Testis (tissue), 3 donors: ENCODE data around the gene ZBTB21. TPM values are rescaled to one million over a fixed set of nuclear protein-coding genes. Genes with fewer than 3 reads are reported as not detected.

Source experiments
- DNase-seq: peaks from one replicate; pipeline ENCODE4 v3.0.0-alpha.2; 2019
- H3K27ac ChIP-seq, 2 donors: fragments of 200-600 bp; sonication (generic); one replicate each; pipeline ENCODE4 v1.5.1; 2019
- H3K27me3 ChIP-seq: fragments of 200-600 bp; sonication (generic); one replicate; pipeline ENCODE4 v1.5.1; 2019
- H3K36me3 ChIP-seq: fragments of 200-600 bp; sonication (generic); one replicate; pipeline ENCODE4 v1.5.1; 2017; ENCODE audit warnings: low read depth; ENCODE audit errors: missing control alignments
- H3K4me1 ChIP-seq: fragments of 200-600 bp; sonication (generic); one replicate; pipeline ENCODE4 v1.5.1; 2019
- H3K4me3 ChIP-seq, 2 donors: fragments of 200-600 bp; sonication (generic); one replicate each; pipeline ENCODE4 v1.5.1; 2017 to 2019
- H3K9me3 ChIP-seq: fragments of 200-600 bp; sonication (generic); one replicate; pipeline ENCODE4 v1.5.1; 2017
- POLR2A ChIP-seq: fragments of 450-650 bp; IDR thresholded peaks from one replicate; pipeline ENCODE4 v1.6.1; 2017; ENCODE audit warnings: antibody characterized with exemption, mild to moderate bottlenecking, moderate library complexity
- WGBS, 2 donors: methylation state at CpG; one replicate each; pipeline ENCODE4 v1.1.5; 2018; 5-methylcytosine and 5-hydroxymethylcytosine counted together
- intact Hi-C: fragments of 100-400 bp; cut with DNase I; formaldehyde crosslinking; loops from one replicate; pipeline ENCODE4 v1.15.1; 2023; ENCODE audit warnings: low total_unique reads
- polyA plus RNA-seq: library from polyadenylated mRNA; stranded (reverse); fragments of 350-450 nt; fragmentation: Illumina TruSeq; extraction: RNeasy Lipid Tissue Mini Kit (QIAGEN cat#74804); gene quantifications from one replicate; pipeline ENCODE4 v1.2.3, GENCODE V29; 2014; ENCODE audit warnings: low read depth, low replicate concordance; ENCODE audit not compliant: insufficient read depth
- total RNA-seq, 2 donors: library from RNA; depleted of rRNA; stranded (reverse); fragments of >200 nt; gene quantifications; one replicate each; pipeline ENCODE4 v1.2.3, GENCODE V29; 2016
- TF ChIP-seq, protein P1 (sequence below), 3 experiments: fragments of 450-650 bp in 2 of 3; fragments of 200-600 bp in 1 of 3; sonication (generic) in 1 of 3; IDR thresholded peaks; one replicate each; pipeline ENCODE4 v1.5.1; 2016 to 2019; ENCODE audit warnings: antibody characterized with exemption in 3 of 3, mild to moderate bottlenecking in 2 of 3, moderate library complexity in 1 of 3

Gene ZBTB21
- total and polyA plus RNA-seq, 3 donors from 2014 or later, result 18.1 to 30.9 (median 26.3) TPM

DNA sequence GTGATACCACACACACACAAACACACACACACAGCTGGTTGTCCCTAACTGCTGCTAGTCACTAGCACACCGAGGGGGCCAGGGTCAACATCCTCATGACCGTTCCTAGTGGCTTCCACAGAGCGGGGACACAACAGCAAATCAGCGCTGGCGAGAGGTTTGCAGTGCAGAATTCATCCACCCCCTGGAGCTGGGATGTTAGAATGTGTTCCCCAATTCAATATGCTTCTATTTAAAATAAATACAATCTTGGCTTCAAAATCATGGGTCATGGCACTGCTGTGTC is 40.1 kb downstream of the ZBTB21 start:
- Histone ChIP-seq H3K4me1 (no peaks in the 10 kb centered on the region), H3K9me3 (no peaks in the 10 kb centered on the region), H3K27ac (no peak overlapping the region), H3K27me3 (no peaks in the 10 kb centered on the region), H3K4me3 (no peak overlapping the region), H3K36me3 (no peaks in the 10 kb centered on the region)
- intact Hi-C loops, result no loop called here
- 91 to 92% methylated on average over 5 of the region's 5 CpGs for WGBS, 2 donors
- TF ChIP-seq POLR2A, result no peak
- TF ChIP-seq, protein P1, sequence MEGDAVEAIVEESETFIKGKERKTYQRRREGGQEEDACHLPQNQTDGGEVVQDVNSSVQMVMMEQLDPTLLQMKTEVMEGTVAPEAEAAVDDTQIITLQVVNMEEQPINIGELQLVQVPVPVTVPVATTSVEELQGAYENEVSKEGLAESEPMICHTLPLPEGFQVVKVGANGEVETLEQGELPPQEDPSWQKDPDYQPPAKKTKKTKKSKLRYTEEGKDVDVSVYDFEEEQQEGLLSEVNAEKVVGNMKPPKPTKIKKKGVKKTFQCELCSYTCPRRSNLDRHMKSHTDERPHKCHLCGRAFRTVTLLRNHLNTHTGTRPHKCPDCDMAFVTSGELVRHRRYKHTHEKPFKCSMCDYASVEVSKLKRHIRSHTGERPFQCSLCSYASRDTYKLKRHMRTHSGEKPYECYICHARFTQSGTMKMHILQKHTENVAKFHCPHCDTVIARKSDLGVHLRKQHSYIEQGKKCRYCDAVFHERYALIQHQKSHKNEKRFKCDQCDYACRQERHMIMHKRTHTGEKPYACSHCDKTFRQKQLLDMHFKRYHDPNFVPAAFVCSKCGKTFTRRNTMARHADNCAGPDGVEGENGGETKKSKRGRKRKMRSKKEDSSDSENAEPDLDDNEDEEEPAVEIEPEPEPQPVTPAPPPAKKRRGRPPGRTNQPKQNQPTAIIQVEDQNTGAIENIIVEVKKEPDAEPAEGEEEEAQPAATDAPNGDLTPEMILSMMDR (IDR thresholded peaks at IDR 0.05), result no peak
- DNase-seq, result peak; percentile 7

DNA sequence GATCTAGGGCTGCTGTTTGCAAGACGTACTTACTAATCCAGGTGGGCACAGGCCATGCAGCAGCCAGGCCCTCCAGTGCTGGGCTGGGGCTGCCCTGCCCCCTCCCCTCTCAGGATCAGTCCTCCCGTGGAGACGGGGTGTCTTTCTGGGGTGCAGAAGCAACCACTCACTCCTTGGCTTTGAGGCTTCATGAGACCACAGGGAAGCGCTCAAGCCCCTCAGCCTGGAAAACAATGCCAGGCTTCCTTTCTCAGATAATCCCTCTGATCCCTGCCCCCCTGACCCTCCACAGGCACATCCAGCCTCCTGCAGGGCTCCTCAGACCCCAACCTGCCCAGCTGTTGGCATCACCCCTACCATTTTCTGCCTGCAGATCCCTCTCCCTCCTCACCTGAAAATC is 42.5 kb downstream of the ZBTB21 start:
- no peaks in the 10 kb centered on the region for H3K4me1 ChIP-seq
- TF ChIP-seq, protein P1 (IDR thresholded peaks at IDR 0.05), result no peak
- no peak for TF ChIP-seq POLR2A
- DNase-seq, result peak; percentile 7

DNA sequence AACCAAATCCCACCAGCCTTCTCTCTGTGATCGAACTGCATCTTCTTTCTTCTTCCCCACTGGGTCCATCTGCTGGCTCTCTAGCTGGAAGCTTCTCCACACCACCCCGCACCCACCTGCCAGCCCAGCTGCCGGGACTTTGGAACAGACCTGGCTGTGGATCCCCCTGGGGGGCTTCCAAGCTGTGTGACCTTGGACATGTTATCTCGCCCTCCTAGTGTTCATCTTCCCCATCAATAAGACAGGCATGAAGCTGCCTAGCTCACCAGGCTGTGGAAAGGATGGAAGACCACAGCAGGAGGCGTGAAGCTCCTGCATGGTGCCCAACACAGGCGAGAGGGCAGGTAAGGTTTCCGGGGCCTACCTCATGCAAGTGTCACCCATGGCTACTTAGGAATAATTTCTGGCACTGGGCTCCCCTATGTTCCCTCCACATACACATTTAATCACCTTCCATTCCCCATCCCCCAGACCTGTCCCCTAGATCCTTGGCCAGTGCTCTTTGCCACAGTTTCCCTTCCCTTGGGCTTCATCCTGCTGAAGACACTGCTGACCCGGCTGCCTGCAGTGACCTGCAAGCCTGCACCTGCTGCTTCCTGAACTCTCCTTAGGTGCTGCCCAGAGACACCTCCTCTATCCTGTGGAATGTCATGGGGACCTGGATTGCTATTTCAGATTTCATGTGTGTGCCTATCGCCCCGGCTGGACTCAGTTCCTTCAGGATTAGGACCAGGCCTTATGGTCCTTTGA is 43.1 kb downstream of the ZBTB21 start:
- no peaks in the 10 kb centered on the region for H3K36me3 ChIP-seq
- no peaks in the 10 kb centered on the region for H3K27me3 ChIP-seq
- H3K27ac ChIP-seq, result no peak overlapping the region
- H3K4me3 ChIP-seq, result no peak overlapping the region
- H3K9me3 ChIP-seq, result no peaks in the 10 kb centered on the region
- TF ChIP-seq, protein P1 (IDR thresholded peaks at IDR 0.05), result no peak
- TF ChIP-seq POLR2A, result no peak
- DNase-seq, result peak; percentile 9
- WGBS, 2 donors, result 88 to 90% methylated on average over 8 to 10 of the region's 10 CpGs
- intact Hi-C loops, result no loop called here
- H3K4me1 ChIP-seq, result no peaks in the 10 kb centered on the region

More for the DNA sequence above, 42.5 kb downstream of the ZBTB21 start:
- no peak overlapping the region for H3K27ac ChIP-seq
- H3K4me3 ChIP-seq, result no peak overlapping the region
- intact Hi-C loops, result no loop called here
- 90 to 100% methylated on average over 1 to 4 of the region's 4 CpGs for WGBS, 2 donors
- no peaks in the 10 kb centered on the region for H3K27me3 ChIP-seq
- H3K9me3 ChIP-seq, result no peaks in the 10 kb centered on the region
- H3K36me3 ChIP-seq, result no peaks in the 10 kb centered on the region

DNA sequence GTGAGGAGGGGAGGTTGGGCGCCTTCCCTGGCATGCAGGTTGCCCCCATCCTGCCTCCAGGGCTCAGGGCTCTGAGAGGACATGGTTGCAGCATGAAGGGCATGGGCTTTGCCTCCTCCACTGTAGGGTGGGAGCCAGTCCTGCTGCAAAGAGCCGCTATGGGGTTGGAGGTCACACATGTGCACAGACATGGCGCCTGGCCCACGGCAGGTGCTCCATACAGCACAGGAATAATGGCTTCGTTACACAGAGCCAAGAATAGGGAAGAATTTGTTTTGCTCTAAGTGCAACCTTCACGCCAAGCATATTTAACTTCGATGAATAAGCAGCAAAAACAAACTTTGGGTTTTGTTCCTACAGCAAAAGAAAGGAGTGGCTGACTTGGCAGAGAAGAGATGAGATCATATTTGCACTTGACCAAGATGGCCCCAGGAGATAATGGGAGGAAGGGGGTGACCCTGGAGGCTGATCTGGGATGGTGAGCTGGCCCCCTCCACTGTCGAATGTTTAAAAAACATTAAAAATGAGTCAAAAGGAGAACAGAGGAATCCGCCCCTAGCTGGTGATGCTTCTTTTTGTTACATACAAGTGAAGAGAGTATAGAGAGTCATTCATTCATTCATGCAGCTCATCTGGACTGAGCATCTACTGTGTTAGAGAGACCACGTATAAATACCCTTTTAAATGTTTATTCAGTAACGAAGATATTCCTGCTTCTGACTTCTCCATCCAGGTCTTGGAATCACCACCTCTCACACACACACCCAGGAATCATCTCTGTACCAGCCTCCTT is 43.9 kb downstream of the ZBTB21 start:
- Histone ChIP-seq H3K27ac (no peak overlapping the region), H3K9me3 (no peaks in the 10 kb centered on the region), H3K4me1 (no peaks in the 10 kb centered on the region), H3K27me3 (no peaks in the 10 kb centered on the region), H3K36me3 (no peaks in the 10 kb centered on the region), H3K4me3 (no peak overlapping the region)
- DNase-seq, result peak; percentile 7
- WGBS, 2 donors, result 77 to 85% methylated on average over 11 of the region's 11 CpGs
- no peak for TF ChIP-seq POLR2A
- TF ChIP-seq, protein P1 (IDR thresholded peaks at IDR 0.05), result no peak
- intact Hi-C loops, result no loop called here
